ENCODE results near the gene C16orf96. TPM values are rescaled to one million over a fixed set of nuclear protein-coding genes. Genes with fewer than 3 reads are reported as not detected.

The C16orf96 gene
- total and polyA plus RNA-seq, 8 donors = 0.17 to 0.45 (median 0.33) TPM

DNA sequence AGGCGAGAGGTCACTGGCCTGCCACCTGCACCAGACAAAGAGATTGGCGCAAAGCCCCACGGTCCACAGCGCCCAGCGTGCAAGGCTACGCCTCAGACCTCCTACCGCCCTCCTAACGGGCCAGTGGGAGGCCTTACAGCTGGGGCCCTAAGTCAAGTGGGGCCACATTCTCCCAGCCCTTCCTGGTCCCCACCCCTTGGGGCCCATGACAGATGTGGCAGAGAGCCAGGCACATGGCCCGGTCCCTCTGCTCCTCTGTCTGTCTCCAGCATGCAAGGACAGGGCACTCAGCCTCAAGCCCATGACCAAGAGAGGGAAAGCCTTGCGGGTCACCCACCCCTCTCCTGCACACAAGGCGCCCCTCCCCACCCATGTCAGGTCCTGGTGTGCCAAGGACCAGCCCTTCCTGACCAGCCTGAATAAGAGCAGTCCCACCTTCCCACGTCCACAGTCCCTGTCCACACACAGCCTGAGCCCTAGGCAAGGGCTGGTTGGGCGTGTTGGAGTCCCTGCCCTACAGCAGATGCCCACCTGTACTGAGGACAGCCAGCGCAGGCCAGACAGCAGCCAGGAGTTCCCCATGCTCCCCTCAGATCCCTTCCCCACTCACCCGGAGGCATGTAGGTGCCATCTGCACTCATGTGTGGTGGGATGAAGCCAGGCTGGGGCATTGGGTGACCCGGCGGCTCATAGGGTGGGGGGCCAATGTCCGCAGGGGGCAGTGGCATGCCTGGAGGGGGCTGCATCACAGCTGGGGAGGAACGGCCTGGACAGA is 42.9 kb upstream of the C16orf96 start:
- no peak for ATAC-seq
- intact Hi-C loops (cut with DNase I) = loop anchor here in 1 of 2 donors (10.0 kb wide), 1 partner anchor 72 kb away; no protein-coding TSS in a partner anchor
- H3K36me3 ChIP-seq = peaks cover 4 to 55% of the 10 kb centered on the region in 2 donors
- no peaks in the 10 kb centered on the region for H3K9me3 ChIP-seq
- no peaks in the 10 kb centered on the region for H3K27me3 ChIP-seq
- DNase-seq = no peak
- TF ChIP-seq, protein P1, sequence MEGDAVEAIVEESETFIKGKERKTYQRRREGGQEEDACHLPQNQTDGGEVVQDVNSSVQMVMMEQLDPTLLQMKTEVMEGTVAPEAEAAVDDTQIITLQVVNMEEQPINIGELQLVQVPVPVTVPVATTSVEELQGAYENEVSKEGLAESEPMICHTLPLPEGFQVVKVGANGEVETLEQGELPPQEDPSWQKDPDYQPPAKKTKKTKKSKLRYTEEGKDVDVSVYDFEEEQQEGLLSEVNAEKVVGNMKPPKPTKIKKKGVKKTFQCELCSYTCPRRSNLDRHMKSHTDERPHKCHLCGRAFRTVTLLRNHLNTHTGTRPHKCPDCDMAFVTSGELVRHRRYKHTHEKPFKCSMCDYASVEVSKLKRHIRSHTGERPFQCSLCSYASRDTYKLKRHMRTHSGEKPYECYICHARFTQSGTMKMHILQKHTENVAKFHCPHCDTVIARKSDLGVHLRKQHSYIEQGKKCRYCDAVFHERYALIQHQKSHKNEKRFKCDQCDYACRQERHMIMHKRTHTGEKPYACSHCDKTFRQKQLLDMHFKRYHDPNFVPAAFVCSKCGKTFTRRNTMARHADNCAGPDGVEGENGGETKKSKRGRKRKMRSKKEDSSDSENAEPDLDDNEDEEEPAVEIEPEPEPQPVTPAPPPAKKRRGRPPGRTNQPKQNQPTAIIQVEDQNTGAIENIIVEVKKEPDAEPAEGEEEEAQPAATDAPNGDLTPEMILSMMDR (IDR thresholded peaks at IDR 0.05) = no peak
- H3K4me1 ChIP-seq = peaks cover 22 to 57% of the 10 kb centered on the region in 2 donors
- H3K27ac ChIP-seq = peak overlapping the region in 1 of 2 donors; percentile 75
- H3K4me3 ChIP-seq = no peak overlapping the region

DNA sequence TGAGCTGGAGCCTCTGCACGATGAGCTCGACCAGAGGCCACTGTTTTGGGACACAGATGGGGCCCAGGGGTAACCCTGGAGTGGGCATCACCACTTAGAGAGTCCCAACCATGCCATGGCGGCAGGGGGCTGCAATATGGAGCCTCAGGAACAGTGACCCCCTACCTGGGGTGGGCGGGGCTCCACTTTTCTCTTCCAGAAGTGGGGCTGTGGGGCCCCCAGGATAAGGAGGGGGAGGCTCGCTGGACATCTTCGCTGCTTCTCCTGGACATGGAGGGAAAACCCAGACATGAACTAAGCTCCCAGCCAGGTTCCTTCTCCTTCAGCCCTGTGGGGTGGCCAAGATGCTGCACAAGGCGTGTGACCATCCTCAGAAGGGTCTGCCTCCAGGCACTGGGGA is 42.3 kb upstream of the C16orf96 start:
- TF ChIP-seq, protein P1 (IDR thresholded peaks at IDR 0.05) = no peak
- Histone ChIP-seq H3K27ac (peak overlapping the region; percentile 40 to 75), H3K36me3 (peaks cover 0 to 49% of the 10 kb centered on the region in 2 donors), H3K27me3 (no peaks in the 10 kb centered on the region), H3K4me3 (no peak overlapping the region), H3K4me1 (peaks cover 22 to 57% of the 10 kb centered on the region in 2 donors), H3K9me3 (no peaks in the 10 kb centered on the region)
- intact Hi-C loops (cut with DNase I) = loop anchor here in 1 of 2 donors (10.0 kb wide), 1 partner anchor 71 kb away; no protein-coding TSS in a partner anchor
- no peak for ATAC-seq
- no peak for DNase-seq

DNA sequence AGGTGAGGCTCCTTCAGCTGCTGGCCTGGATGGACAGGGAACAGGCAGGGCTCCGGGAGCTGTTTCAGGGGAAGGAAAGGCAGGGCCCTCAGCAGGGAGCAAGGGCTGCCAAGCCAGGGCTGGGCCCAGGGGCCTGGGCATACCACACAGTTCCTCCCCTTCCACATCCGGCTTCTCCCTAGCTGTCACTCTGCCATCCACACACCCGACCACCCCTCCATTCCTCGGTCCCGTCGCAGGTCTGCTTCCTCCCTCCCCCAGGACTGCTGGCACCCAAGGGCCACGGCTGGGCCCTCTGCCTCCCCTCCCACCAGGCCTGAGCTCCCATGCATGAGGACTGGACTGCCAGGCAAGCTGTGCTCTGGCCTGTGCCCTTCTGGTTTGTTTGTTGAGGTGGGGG is 41.5 kb upstream of the C16orf96 start:
- DNase-seq (no peak), ATAC-seq (peak; percentile 4)
- Histone ChIP-seq H3K36me3 (peaks cover 0 to 41% of the 10 kb centered on the region in 2 donors), H3K4me1 (peaks cover 22 to 57% of the 10 kb centered on the region in 2 donors), H3K27me3 (no peaks in the 10 kb centered on the region), H3K4me3 (no peak overlapping the region), H3K27ac (peak overlapping the region; percentile 40 to 75), H3K9me3 (no peaks in the 10 kb centered on the region)
- TF ChIP-seq, protein P1 (IDR thresholded peaks at IDR 0.05) = no peak
- intact Hi-C loops (cut with DNase I) = loop anchor here in 1 of 2 donors (10.0 kb wide), 1 partner anchor 70 kb away; no protein-coding TSS in a partner anchor

DNA sequence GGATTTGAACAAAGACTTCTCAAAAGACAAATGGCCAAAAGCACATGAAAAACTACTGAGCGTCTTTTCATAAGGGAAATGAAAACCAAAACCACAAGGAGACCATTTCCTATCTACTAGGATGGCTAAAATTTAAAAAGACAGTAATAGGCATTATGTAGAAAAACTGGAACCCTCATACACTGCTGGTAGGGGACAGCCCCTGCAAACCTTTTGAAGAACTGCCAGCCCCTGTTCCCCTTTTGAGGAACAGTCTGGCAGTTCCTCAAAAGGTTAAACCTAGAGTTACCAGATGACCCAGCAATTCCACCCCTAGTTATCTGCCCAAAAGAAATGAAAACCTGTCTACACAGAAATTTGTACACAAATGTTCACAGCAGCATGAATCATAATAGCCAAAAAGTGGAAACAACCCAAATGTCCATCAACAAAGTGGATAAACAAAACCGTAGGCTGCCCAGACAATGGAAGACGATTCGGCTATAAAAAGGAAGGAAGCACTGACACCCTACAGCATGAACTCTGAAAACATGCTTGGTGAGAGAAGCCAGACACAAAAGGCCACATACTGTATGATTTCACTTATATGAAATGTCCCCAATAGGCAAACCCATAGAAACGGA is 40.4 kb upstream of the C16orf96 start:
- TF ChIP-seq, protein P1 (IDR thresholded peaks at IDR 0.05) = no peak
- ATAC-seq (peak; percentile 43), DNase-seq (no peak)
- no peaks in the 10 kb centered on the region for H3K9me3 ChIP-seq
- no peak overlapping the region for H3K4me3 ChIP-seq
- H3K4me1 ChIP-seq = peaks cover 22 to 53% of the 10 kb centered on the region in 2 donors
- H3K36me3 ChIP-seq = peaks cover 0 to 30% of the 10 kb centered on the region in 2 donors
- no peaks in the 10 kb centered on the region for H3K27me3 ChIP-seq
- intact Hi-C loops (cut with DNase I) = loop anchor here in 1 of 2 donors (10.0 kb wide), 1 partner anchor 69 kb away; no protein-coding TSS in a partner anchor
- H3K27ac ChIP-seq = peak overlapping the region; percentile 40 to 75

Measured in left lung (tissue), 10 donors.